DMS 273 (cell line): ENCODE data around the gene FILIP1L.
"Not testable (repeated sequence)": the region's sequence is repeated elsewhere in the genome, so short reads cannot be mapped to it uniquely, and the experiment has no call there.

Source experiments
- DNase-seq: peaks from one replicate; lab custom pipeline; 2025; ENCODE audit not compliant: unreplicated experiment; lab: John Stamatoyannopoulos, UW

FILIP1L gene

GRCh38 chr3:100099621-100100020 lies 14.7 kb downstream of the FILIP1L start:
- no peak for DNase-seq

DNA sequence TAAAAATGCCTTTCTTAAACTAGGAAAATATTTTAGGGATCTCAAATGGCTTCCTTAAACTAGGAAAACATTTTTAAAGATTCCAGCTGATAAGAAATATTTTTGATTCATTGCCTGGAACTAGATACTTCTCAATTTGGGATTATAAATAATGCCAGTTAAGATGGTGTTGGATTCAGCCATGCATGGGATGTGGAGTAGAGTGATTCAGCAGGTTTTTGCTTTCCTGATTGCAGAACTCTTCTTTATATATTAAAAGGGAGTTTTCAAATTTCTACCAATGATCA lies 15.6 kb downstream of the FILIP1L start:
- DNase-seq, result no peak

DNA sequence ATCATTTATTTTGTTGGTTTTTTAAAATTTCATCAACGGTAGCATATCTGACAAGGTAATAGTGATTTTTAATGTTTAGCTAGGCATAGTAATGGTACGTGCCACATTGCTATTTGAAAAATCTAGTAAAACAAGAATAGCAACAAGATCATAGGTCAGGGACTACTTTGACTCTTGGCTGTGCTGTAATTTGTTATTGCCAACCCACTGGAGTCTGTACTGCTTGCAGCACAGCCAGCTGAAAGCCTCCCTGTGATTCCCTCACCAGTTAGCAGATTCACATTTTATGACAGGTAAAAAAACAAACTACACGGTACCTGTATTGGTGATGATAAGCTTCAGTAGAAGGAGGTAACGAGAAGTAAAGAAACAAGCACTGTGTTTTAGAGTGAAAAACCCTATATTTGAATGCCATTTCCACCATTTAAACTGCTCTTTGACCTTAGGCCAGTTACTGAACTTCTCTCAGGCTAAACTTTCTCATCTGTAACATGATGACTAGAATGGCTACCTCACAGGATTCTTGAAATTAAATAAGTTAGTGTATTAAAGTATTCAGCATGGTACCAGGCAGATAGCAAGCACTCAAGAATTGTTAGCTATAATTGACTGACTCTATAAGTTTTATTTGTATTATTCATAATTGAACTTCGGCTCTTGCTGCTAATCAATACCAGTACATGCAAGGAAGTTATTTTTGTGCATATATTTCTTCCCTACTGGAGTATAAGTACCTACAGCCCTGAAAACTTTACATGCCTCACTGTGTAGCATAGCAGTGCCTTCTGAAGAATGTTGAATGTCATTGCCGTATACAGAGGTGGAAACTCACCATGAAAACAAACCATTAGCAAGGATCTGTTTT lies 16.1 kb downstream of the FILIP1L start:
- DNase-seq, result no peak

GRCh38 chr3:100096866-100097265 lies 17.4 kb downstream of the FILIP1L start:
- no peak for DNase-seq

DNA sequence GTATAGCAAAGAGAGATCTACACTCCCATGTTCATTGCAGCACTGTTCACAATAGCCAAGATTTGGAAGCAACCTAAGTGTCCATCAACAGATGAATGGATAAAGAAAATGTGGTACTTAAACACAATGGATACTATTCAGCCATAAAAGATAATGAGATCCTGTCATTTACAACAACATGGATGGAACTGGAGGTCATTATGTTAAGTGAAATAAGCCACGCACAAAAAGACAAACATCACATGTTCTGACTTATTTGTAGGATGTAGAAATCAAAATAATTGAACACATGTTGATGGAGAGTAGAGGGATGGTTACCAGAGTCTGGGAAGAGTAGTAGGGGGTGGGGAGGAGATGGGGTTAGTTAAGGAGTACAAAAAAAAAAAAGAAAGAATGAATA lies 18.0 kb downstream of the FILIP1L start:
- DNase-seq, result not testable (repeated sequence)

GRCh38 chr3:100093831-100094230 lies 20.5 kb downstream of the FILIP1L start:
- DNase-seq, result no peak

- no peak for DNase-seq
Measured at GRCh38 chr3:100090669-100091005, 23.7 kb downstream of the FILIP1L start.

- DNase-seq, result peak; percentile 19
Measured at GRCh38 chr3:100089812-100090668, 24.3 kb downstream of the FILIP1L start.

GRCh38 chr3:100088735-100089368 lies 25.4 kb downstream of the FILIP1L start:
- no peak for DNase-seq

DNA sequence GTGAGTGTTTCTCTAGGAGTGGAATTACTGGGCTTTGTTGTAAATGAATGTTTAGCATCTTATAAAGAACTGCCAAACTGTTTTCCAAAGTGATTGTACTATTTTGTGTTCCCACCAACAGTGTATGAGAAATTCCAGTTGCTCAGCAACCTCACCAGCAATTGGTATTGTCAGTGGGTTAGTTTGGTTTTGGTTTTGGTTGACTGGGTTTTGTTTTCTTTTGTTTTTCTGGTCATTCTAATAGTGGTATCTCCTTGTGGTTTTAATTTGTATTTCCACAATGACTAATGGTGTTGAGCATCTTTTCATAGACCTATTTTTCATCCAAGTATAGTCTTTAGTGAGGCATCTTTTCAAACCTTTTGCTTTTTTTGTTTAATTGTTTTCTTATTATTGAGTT lies 27.1 kb downstream of the FILIP1L start:
- DNase-seq, result no peak

DNA sequence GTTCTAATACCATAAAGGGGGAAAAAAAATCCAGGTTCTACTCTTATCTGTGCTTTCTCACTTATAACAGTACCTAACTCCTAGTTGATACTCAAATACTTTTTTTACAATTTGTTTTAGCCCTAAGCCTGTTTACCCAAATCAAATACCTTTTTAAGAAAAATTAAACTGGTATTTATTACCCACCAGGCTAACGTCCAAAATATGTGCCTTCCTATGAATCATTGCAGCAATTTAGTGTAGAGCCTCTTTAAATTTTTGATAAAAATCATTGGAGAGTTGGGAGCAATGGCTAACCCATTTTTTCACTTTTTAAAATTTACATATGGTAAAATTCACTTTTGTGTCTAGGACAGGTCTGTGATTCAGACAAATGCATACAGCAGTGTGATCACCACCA lies 27.9 kb downstream of the FILIP1L start:
- DNase-seq, result no peak

DNA sequence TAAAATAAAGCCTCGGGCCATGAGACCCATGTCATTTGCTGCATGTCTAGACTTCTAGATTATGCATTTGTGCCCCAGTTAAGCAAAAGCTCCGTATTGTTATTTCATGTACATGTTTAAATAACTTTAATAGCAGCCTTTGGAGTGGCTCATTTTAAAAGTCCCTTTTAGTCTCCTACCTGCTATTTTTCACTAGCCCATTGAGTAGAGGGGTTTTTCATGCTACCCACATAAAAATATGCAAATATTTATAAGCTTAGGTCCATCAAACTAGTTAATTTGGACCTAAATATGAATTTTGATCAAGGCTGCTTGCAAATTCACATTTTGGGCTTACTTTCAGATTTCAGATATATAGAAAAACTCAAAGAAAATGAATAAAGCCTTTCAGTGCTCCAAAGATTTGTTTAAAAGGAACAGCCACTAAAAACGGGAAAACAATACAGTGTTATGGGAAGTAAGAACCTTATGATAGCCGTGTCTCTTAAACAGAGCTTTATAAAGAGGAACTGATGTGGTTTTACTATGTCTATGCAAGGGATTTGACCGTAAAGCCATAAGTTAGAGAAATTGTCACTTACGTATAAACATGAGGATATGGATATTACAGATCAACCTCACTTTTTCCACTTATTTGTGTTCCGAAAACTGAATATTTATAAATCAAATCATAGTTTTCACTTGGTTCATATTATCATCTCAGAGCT lies 30.0 kb downstream of the FILIP1L start:
- DNase-seq, result no peak

DNA sequence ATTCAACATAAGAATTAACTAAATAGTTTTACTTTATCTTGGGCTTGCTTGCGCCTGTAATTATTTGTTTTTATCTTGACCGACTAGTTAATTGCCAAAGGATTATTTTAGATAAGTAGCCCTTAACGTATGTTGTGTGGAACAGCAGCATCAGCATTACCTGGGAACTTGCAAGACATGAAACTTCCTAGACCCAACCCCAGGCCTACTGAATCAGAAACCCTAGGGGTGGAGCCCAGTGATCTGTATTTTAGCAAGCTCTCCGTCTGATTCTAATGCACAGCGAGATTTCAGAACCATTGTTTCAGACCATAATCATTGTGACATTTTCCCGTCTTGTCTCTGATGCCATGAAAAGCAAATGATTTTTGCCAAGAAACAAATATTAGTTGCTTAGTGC lies 31.1 kb downstream of the FILIP1L start:
- DNase-seq, result no peak

DNA sequence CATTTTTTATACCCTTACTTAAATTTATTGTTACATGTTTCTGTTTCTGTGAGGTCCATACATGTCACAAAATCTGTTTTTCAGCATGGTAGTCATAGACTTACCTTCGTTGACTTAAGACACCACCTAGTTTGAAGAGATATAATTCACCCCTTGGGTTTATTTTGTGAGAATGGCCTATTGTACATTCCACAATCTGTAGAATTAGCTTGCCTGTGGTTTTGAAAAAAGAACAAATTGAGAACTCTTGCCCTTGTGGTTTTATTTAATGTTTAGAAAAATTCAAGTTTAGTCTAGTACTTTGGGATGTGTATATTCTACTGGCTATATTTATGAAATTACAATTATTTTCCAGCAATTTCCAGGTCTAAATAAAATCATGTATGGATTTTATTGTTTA lies 31.6 kb downstream of the FILIP1L start:
- no peak for DNase-seq

DNA sequence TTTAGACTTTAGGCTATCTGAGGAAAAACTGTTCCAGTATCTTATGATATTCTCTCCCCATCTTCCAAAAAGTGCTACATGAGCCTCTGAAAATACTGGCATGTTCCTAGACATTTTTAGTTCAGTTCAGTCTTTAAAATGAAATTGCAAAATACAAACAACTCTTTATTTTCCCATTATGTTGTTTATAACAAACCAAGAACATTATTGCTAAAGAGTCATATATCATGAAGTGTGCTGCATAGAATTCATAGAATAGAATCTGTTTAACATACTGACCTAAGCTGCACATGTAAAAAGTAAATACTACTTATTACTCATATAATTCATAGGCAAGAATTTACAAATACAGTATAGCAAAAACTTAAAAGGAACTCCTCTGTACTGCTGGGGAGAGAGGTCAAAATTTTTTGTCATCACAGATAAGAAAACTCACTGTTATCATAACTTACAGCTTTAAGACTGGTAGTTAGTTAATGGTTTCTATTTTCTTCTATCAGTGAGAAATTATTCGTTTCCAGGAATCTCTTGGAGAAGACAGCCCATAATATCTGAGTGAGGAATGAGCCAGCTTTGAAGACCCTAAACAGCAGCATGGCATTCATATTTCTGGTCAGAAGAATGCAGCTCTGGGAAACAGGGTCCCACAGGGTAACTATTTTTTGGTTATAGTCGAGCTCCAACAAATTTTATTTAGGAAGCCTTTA lies 32.2 kb downstream of the FILIP1L start:
- DNase-seq, result no peak

GRCh38 chr3:100081311-100081710 lies 33.0 kb downstream of the FILIP1L start:
- no peak for DNase-seq

- no peak for DNase-seq
Measured at GRCh38 chr3:100080573-100080972, 33.7 kb downstream of the FILIP1L start.

DNA sequence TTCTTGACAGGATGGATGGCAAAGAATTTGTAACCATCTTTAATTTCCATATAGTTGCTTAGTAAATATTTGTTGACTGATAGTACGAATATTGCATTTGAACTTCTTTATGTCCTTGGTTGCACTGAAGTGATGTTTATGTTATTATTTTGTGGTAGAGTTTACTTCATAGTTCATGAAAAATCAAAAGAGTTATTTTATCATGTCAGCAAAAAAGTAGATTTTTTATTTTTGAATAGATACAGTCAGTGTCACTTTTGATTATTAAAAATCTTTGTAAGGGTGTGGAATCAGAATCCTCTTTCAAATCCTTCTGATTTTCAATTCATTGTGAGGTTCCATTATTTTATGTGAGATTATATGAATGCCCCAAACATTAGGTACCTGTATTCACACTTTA lies 35.0 kb downstream of the FILIP1L start:
- DNase-seq, result no peak

- DNase-seq, result no peak
Measured at GRCh38 chr3:100076731-100077529, 37.4 kb downstream of the FILIP1L start.
